MCF 10A (cell line): ENCODE data around the gene DUS1L. TPM values are rescaled to one million over a fixed set of nuclear protein-coding genes. Genes with fewer than 3 reads are reported as not detected.

Experiments
- BruUV-seq: library from RNA; stranded (reverse); fragments of 400-500 nt; replicated peaks from 2 replicates; lab custom pipeline; 2021; lab: Mats Ljungman, UMichigan
- CTCF ChIA-PET: fragments of 300-600 bp; sonication (Branson Sonifier 250); formaldehyde crosslinking; extraction: SDS; loops from one replicate; lab custom pipeline; 2021; ENCODE audit warnings: antibody characterized with exemption, inconsistent platforms; lab: Yijun Ruan, JAX
- POLR2A ChIA-PET: fragments of 300-600, 350-650 bp; sonication (Branson Sonifier 250); formaldehyde crosslinking; extraction: SDS; loops from one replicate; lab custom pipeline; 2020; ENCODE audit warnings: antibody characterized with exemption, inconsistent platforms; lab: Yijun Ruan, JAX
- DNase-seq: peaks from one replicate; pipeline ENCODE4 v3.0.0-alpha.2; 2018; ENCODE audit not compliant: unreplicated experiment
- H3K27ac Mint-ChIP-seq: one replicate; pipeline ENCODE4 v1.8.0; 2022; ENCODE audit warnings: mild to moderate bottlenecking, low read depth, mixed read lengths; ENCODE audit not compliant: unreplicated experiment
- H3K27me3 Mint-ChIP-seq: one replicate; pipeline ENCODE4 v1.8.0; 2022; ENCODE audit warnings: mixed read lengths; ENCODE audit not compliant: insufficient read depth, unreplicated experiment
- H3K36me3 Mint-ChIP-seq: one replicate; pipeline ENCODE4 v1.8.0; 2022; ENCODE audit warnings: mild to moderate bottlenecking, moderate library complexity, mixed read lengths; ENCODE audit not compliant: insufficient read depth, unreplicated experiment
- H3K4me1 Mint-ChIP-seq: one replicate; pipeline ENCODE4 v1.8.0; 2022; ENCODE audit warnings: mixed read lengths; ENCODE audit not compliant: insufficient read depth, unreplicated experiment
- H3K4me3 Mint-ChIP-seq: one replicate; pipeline ENCODE4 v1.8.0; 2022; ENCODE audit warnings: mild to moderate bottlenecking, moderate library complexity, mixed read lengths; ENCODE audit not compliant: unreplicated experiment
- H3K9me3 Mint-ChIP-seq: one replicate; pipeline ENCODE4 v1.8.0; 2022; ENCODE audit warnings: mixed read lengths; ENCODE audit not compliant: unreplicated experiment
- CTCF ChIP-seq: fragments of 200-600 bp; IDR thresholded peaks from one replicate; pipeline ENCODE4 v1.8.0; 2022; ENCODE audit warnings: antibody characterized with exemption, mild to moderate bottlenecking; ENCODE audit not compliant: unreplicated experiment
- intact Hi-C: fragments of 100-400 bp; cut with micrococcal nuclease; formaldehyde crosslinking; loops from 2 replicates; pipeline ENCODE4 v1.14.1; 2022
- total RNA-seq: library from RNA; stranded (reverse); gene quantifications from 2 replicates; pipeline ENCODE4 v1.2.3, GENCODE V29; 2022

DUS1L gene
- total RNA-seq, 1 experiment from 2014 or later: 116 TPM

GRCh38 chr17:82015311-82015971 lies 50.2 kb downstream of the DUS1L start:
- H3K9me3 Mint-ChIP-seq: no peaks in the 10 kb centered on the region
- intact Hi-C loops: no loop called here
- ChIA-PET CTCF (interaction anchor here (1.5 kb wide), 1 partner anchor 56 kb away, joined by 10 read pairs; no protein-coding TSS in a partner anchor), POLR2A (interaction anchor here (1.1 kb wide), 1 partner anchor 24 kb away, joined by 3 read pairs; no protein-coding TSS in a partner anchor)
- peaks cover 1% of the 10 kb centered on the region for H3K4me1 Mint-ChIP-seq
- BruUV-seq: no TSS peak
- TF ChIP-seq CTCF: no peak
- H3K27me3 Mint-ChIP-seq: no peaks in the 10 kb centered on the region
- DNase-seq: no peak
- H3K27ac Mint-ChIP-seq: no peak overlapping the region
- peaks cover 5% of the 10 kb centered on the region for H3K36me3 Mint-ChIP-seq
- no peak overlapping the region for H3K4me3 Mint-ChIP-seq

GRCh38 chr17:82014971-82015310 lies 50.7 kb downstream of the DUS1L start:
- POLR2A ChIA-PET: interaction anchor here (1.1 kb wide), 1 partner anchor 23 kb away, joined by 3 read pairs; no protein-coding TSS in a partner anchor

GRCh38 chr17:82014432-82014831 lies 51.2 kb downstream of the DUS1L start:
- ChIA-PET CTCF (interaction anchor here (0.6 to 1.3 kb wide), 3 partner anchors 44 to 162 kb away, joined by 3 to 4 read pairs (median 4); no protein-coding TSS in a partner anchor), POLR2A (interaction anchor here (1.1 kb wide), 1 partner anchor 23 kb away, joined by 3 read pairs; no protein-coding TSS in a partner anchor)
- Mint-ChIP-seq H3K4me3 (no peak overlapping the region), H3K4me1 (no peaks in the 10 kb centered on the region), H3K27ac (no peak overlapping the region), H3K27me3 (no peaks in the 10 kb centered on the region), H3K9me3 (no peaks in the 10 kb centered on the region), H3K36me3 (peaks cover 11% of the 10 kb centered on the region)
- intact Hi-C loops: no loop called here
- peak; percentile 25 for DNase-seq
- no peak for TF ChIP-seq CTCF
- no TSS peak for BruUV-seq

More at GRCh38 chr17:82014971-82015310, 50.7 kb downstream of the DUS1L start:
- CTCF ChIA-PET: interaction anchor here (0.6 to 1.5 kb wide), 3 partner anchors 56 to 163 kb away, joined by 3 to 10 read pairs (median 4); no protein-coding TSS in a partner anchor
- no peak for TF ChIP-seq CTCF
- Mint-ChIP-seq H3K4me3 (no peak overlapping the region), H3K27ac (no peak overlapping the region), H3K9me3 (no peaks in the 10 kb centered on the region), H3K4me1 (no peaks in the 10 kb centered on the region), H3K27me3 (no peaks in the 10 kb centered on the region), H3K36me3 (peaks cover 8% of the 10 kb centered on the region)
- intact Hi-C loops: no loop called here
- DNase-seq: no peak
- BruUV-seq: no TSS peak

GRCh38 chr17:82013772-82014321 lies 51.8 kb downstream of the DUS1L start:
- no peak for TF ChIP-seq CTCF
- CTCF ChIA-PET: interaction anchor here (0.6 to 1.3 kb wide), 3 partner anchors 23 to 55 kb away, joined by 4 read pairs; no protein-coding TSS in a partner anchor
- H3K4me3 Mint-ChIP-seq: no peak overlapping the region
- no peak for DNase-seq
- intact Hi-C loops: no loop called here
- peaks cover 11% of the 10 kb centered on the region for H3K36me3 Mint-ChIP-seq
- no peaks in the 10 kb centered on the region for H3K9me3 Mint-ChIP-seq
- H3K27ac Mint-ChIP-seq: no peak overlapping the region
- POLR2A ChIA-PET: no interaction called here
- H3K27me3 Mint-ChIP-seq: no peaks in the 10 kb centered on the region
- no TSS peak for BruUV-seq
- H3K4me1 Mint-ChIP-seq: no peaks in the 10 kb centered on the region
